SU-DHL-6 (cell line): ENCODE results near the gene GOT2.

Experiments used
- H2AFZ ChIP-seq: fragments of 200-600 bp; sonication (generic); 2 replicates; pipeline ENCODE4 v1.6.1; 2014; ENCODE audit warnings: low read depth, mild to moderate bottlenecking, moderate library complexity, mixed read lengths, antibody characterized with exemption, low read length; ENCODE audit not compliant: severe bottlenecking
- H3F3A ChIP-seq: fragments of 200-600 bp; shearing (Covaris generic); 2 replicates; pipeline ENCODE4 v1.6.0; 2016; ENCODE audit warnings: antibody characterized with exemption, mild to moderate bottlenecking; ENCODE audit not compliant: insufficient read depth
- H3K27ac ChIP-seq: fragments of 200-600 bp; sonication (generic); 2 replicates; pipeline ENCODE4 v1.5.1; 2016; ENCODE audit warnings: low read depth, mild to moderate bottlenecking, low read length, moderate library complexity, mixed read lengths
- H3K27me3 ChIP-seq: fragments of 200-600 bp; sonication (generic), shearing (Covaris generic); 2 replicates; pipeline ENCODE4 v1.6.0; 2014; ENCODE audit warnings: mild to moderate bottlenecking, low read length
- H3K36me3 ChIP-seq: fragments of 200-600 bp; sonication (generic); 2 replicates; pipeline ENCODE4 v1.6.1; 2014; ENCODE audit warnings: mild to moderate bottlenecking, low read length, mixed read lengths
- H3K4me2 ChIP-seq: fragments of 300-600, 200-600 bp; shearing (Covaris generic), sonication (generic); 2 replicates; pipeline ENCODE4 v1.6.0; 2014; ENCODE audit warnings: low read length, low read depth, mild to moderate bottlenecking; ENCODE audit not compliant: poor library complexity, severe bottlenecking
- H3K4me3 ChIP-seq: fragments of 200-600 bp; sonication (generic); 2 replicates; pipeline ENCODE4 v1.5.1; 2014; ENCODE audit warnings: antibody characterized with exemption, low read length, mild to moderate bottlenecking, mixed read lengths; ENCODE audit not compliant: insufficient read depth, poor library complexity, severe bottlenecking
- H3K79me2 ChIP-seq: fragments of 200-600 bp; sonication (generic); 2 replicates; pipeline ENCODE4 v1.6.1; 2014; ENCODE audit warnings: mild to moderate bottlenecking, low read length, moderate library complexity; ENCODE audit not compliant: insufficient read depth
- H3K9ac ChIP-seq: fragments of 200-600 bp; sonication (generic); 2 replicates; pipeline ENCODE4 v1.7.0; 2014; ENCODE audit warnings: mild to moderate bottlenecking, low read length
- H3K9me2 ChIP-seq: fragments of 200-600 bp; sonication (generic); replicated peaks from 2 replicates; pipeline ENCODE4 v1.6.1; 2014; ENCODE audit warnings: low read length; ENCODE audit not compliant: insufficient read depth
- H3K9me3 ChIP-seq: fragments of 200-600 bp; sonication (generic); 2 replicates; pipeline ENCODE4 v1.6.1; 2014; ENCODE audit warnings: low read length, mixed read lengths; ENCODE audit not compliant: insufficient read depth
- H4K20me1 ChIP-seq: fragments of 200-600 bp; sonication (generic); 2 replicates; pipeline ENCODE4 v1.6.1; 2014; ENCODE audit warnings: low read depth, mild to moderate bottlenecking, antibody characterized with exemption, low read length, moderate library complexity, mixed read lengths
- EZH2phosphoT487 ChIP-seq: fragments of 200-600 bp; sonication (generic), shearing (Covaris generic); conservative IDR thresholded peaks from 2 replicates; pipeline ENCODE4 v1.6.1; 2018; ENCODE audit warnings: mild to moderate bottlenecking, antibody characterized with exemption, low read length, moderate library complexity, mixed read lengths
- TF ChIP-seq, protein P1 (sequence below): fragments of 200-600 bp; sonication (generic); IDR thresholded peaks from one replicate; pipeline ENCODE4 v1.5.1; 2017; ENCODE audit warnings: antibody characterized with exemption, mild to moderate bottlenecking, low read length, moderate library complexity; ENCODE audit not compliant: insufficient read depth, poor library complexity, severe bottlenecking

Gene GOT2

DNA sequence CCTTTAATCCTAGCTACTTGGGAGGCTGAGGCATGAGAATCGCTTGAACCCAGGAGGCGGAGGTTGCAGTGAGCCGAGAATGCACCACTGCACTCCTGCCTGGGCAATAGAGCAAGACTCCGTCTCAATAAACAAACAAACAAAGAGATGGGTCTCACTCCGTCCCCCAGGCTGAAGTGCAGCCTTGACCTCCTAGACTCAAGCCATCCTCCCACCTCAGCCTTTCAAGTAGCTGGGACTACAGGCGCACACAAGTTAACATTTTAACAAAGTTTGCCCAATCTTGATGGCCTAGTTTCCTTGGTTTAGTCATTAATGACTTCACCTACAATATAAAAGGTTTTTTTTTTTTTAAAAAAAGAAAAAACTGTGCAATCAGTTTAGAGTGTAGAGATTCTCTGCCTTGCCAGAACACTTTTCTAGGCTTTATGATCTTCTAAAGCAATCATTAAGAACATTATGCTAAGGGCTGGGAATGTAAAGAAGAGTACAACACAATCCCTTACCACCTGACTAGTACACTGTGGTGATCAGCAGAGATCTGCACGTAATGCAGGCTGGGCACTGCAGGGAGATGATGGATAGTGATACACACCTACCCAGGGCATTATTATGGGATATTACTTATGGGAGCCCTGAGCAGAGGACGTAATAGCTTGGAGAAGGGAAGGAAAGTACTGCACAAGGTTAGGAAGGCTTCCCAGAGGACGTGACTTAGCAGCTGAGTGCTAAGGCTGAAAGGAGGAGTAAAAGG, 6.9 kb downstream of the GOT2 start:
- peaks cover 13% of the 10 kb centered on the region for H3K36me3 ChIP-seq

DNA sequence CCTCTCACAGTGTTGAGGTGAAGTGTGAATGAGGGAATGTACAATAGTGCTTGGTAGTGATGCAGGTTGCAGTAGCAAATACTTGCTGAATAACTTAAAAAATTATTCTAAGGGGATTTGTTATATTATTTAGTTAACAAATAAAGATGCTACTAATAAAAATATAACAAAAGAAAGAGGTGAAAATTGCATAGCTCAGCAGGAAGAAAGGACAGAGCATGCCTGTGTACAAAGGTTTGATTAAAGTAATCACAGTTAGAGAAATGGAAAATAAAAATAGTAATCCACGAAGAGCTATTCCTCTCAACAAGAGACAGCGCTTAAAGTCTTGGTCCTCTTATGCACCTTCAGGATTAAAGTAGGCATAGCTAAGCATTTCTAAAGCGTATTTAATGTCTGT, 11.0 kb downstream of the GOT2 start:
- peaks cover 38% of the 10 kb centered on the region for H3K36me3 ChIP-seq

More for the DNA sequence above, 6.9 kb downstream of the GOT2 start:
- Histone ChIP-seq H4K20me1 (peaks cover 10% of the 10 kb centered on the region; the same call in 1 of the 2 replicates), H3K9me3 (no peaks in the 10 kb centered on the region), H3K9ac (no peak overlapping the region), H3K79me2 (peaks cover 85% of the 10 kb centered on the region), H3F3A (peaks cover 34% of the 10 kb centered on the region), H3K9me2 (no peaks in the 10 kb centered on the region), H2AFZ (no peak overlapping the region), H3K27ac (peak overlapping the region; percentile 87), H3K4me2 (peak overlapping the region; percentile 90), H3K27me3 (no peaks in the 10 kb centered on the region), H3K4me3 (no peak overlapping the region)
- TF ChIP-seq, protein P1, sequence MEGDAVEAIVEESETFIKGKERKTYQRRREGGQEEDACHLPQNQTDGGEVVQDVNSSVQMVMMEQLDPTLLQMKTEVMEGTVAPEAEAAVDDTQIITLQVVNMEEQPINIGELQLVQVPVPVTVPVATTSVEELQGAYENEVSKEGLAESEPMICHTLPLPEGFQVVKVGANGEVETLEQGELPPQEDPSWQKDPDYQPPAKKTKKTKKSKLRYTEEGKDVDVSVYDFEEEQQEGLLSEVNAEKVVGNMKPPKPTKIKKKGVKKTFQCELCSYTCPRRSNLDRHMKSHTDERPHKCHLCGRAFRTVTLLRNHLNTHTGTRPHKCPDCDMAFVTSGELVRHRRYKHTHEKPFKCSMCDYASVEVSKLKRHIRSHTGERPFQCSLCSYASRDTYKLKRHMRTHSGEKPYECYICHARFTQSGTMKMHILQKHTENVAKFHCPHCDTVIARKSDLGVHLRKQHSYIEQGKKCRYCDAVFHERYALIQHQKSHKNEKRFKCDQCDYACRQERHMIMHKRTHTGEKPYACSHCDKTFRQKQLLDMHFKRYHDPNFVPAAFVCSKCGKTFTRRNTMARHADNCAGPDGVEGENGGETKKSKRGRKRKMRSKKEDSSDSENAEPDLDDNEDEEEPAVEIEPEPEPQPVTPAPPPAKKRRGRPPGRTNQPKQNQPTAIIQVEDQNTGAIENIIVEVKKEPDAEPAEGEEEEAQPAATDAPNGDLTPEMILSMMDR = no peak
- no peak for TF ChIP-seq EZH2phosphoT487

DNA sequence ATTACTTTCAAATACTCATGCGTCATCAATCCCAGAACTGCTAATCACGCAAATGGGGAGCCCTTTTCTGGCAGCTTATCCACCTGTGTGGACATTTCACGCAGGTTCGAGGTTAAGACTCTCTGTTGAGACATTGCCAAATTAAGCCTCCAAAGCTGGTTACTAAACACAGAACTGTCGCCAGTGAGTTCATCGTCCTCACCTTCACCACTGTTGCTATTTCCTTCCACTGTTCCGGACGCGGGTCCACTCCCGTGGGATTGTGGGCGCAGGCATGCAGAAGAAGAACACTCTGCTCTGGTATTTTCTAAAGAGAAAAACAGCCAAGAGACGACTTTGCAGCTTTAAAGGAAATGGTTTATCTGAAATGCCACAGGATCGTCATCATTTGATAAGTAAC, 16.1 kb downstream of the GOT2 start:
- H3F3A ChIP-seq = 0 out of 2 replicates have a peak, but pooled peaks cover 3% of the 10 kb centered on the region
- H3K27me3 ChIP-seq = no peaks in the 10 kb centered on the region
- H3K9ac ChIP-seq = no peak overlapping the region
- H3K9me2 ChIP-seq = no peaks in the 10 kb centered on the region
- H4K20me1 ChIP-seq = 0 out of 2 replicates have a peak, but pooled peaks cover 3% of the 10 kb centered on the region
- no peak overlapping the region for H3K4me2 ChIP-seq
- TF ChIP-seq, protein P1 = no peak
- no peak for TF ChIP-seq EZH2phosphoT487
- peaks cover 6% of the 10 kb centered on the region for H3K79me2 ChIP-seq
- H2AFZ ChIP-seq = no peak overlapping the region
- no peak overlapping the region for H3K27ac ChIP-seq
- no peak overlapping the region for H3K4me3 ChIP-seq
- peaks cover 56% of the 10 kb centered on the region for H3K36me3 ChIP-seq
- H3K9me3 ChIP-seq = no peaks in the 10 kb centered on the region

More for the DNA sequence above, 11.0 kb downstream of the GOT2 start:
- TF ChIP-seq, protein P1 = no peak
- TF ChIP-seq EZH2phosphoT487 = no peak
- peaks cover 49% of the 10 kb centered on the region for H3K79me2 ChIP-seq
- H3F3A ChIP-seq = peaks cover 3% of the 10 kb centered on the region; the same call in 1 of the 2 replicates
- no peak overlapping the region for H3K4me3 ChIP-seq
- H3K27me3 ChIP-seq = no peaks in the 10 kb centered on the region
- H4K20me1 ChIP-seq = peaks cover 10% of the 10 kb centered on the region; the same call in 1 of the 2 replicates
- H3K9me3 ChIP-seq = no peaks in the 10 kb centered on the region
- H3K4me2 ChIP-seq = no peak overlapping the region
- no peak overlapping the region for H3K9ac ChIP-seq
- no peaks in the 10 kb centered on the region for H3K9me2 ChIP-seq
- H3K27ac ChIP-seq = no peak overlapping the region
- H2AFZ ChIP-seq = no peak overlapping the region
